Neural cell (in vitro differentiated cells): Measurements from ENCODE around the gene PLEKHG5.

Experiments used
- CTCF ChIP-seq: fragments of 450-650 bp; IDR thresholded peaks from 2 replicates; pipeline ENCODE4 v1.5.1; 2014; ENCODE audit warnings: antibody characterized with exemption, mild to moderate bottlenecking, moderate library complexity; ENCODE audit not compliant: poor library complexity, severe bottlenecking
- POLR2AphosphoS5 ChIP-seq: IDR thresholded peaks from 2 replicates; pipeline ENCODE4 v1.6.1; 2012
- RAD21 ChIP-seq: fragments of 450-650 bp; conservative IDR thresholded peaks from 2 replicates; pipeline ENCODE4 v1.6.1; 2014; ENCODE audit warnings: antibody characterized with exemption, mild to moderate bottlenecking, moderate library complexity

- no peak for TF ChIP-seq CTCF
- no peak for TF ChIP-seq RAD21
- no peak for TF ChIP-seq POLR2AphosphoS5
Observed at GRCh38 chr1:6474815-6475282, 16.6 kb downstream of the PLEKHG5 start.
